HG03439 (cell line): ENCODE measurements around the gene KLK13.

Experiments
- ATAC-seq: cut with Tn5 transposase; IDR thresholded peaks from one replicate; pipeline ENCODE4 v1.9.1; 2021; ENCODE audit warnings: mild to moderate bottlenecking, moderate library complexity; ENCODE audit not compliant: unreplicated experiment

The KLK13 gene

DNA sequence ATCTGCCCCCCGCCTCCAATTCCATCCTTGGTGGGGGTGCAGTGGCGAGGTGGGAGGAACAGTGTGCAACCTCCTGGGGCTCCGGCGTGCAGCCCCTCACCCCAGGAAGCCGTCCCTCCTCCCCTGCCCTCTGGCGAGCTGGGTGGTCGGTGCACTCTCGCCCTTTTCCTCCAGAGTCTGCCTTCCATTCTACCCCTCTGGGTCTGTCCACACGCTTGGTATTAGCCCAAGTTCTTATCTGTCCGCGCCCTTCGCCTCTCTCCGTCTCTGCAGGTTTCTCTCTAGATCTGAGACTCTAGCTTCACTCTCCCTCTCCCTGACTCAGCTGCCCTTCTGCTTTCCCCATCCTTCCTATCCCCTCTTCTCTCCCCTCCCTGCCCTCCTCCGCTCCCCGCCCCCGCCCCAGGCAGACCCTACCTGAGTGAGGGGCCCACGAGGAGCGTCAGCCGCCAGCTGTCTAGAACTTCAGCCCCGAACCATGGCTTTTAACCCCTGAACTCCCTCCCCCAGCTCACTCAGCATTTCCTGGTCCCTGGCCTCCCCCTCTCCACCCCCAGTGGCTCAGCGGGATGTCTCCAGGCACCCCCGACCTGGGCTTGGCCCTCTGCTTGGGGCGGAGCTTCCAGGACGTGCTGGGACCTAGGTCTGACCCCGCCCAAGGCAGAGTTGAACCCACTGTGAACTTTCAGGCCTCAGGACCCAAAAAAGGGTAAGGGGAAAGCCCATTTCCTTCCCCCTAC, 499 bp upstream of the KLK13 start:
- ATAC-seq: no peak

DNA sequence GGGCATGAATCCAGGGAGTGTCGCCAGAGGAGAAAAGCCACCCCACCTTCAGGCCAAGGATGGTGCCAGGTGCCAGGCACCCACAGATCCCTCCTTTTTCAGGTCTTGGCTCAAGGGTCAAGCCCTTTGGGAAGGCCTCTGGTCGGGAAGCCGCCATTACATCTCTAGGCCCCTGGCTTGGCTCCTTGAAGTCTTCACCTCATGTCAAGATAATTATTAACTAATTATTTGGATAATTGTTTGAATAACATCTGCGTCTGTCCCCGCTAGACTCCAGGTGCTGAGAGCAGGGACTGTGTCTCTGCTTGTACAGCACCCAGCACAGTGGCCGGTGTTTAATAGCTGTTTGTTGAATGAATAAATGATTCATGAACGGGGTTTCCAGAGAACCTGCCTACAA, 1.2 kb downstream of the KLK13 start:
- no peak for ATAC-seq

DNA sequence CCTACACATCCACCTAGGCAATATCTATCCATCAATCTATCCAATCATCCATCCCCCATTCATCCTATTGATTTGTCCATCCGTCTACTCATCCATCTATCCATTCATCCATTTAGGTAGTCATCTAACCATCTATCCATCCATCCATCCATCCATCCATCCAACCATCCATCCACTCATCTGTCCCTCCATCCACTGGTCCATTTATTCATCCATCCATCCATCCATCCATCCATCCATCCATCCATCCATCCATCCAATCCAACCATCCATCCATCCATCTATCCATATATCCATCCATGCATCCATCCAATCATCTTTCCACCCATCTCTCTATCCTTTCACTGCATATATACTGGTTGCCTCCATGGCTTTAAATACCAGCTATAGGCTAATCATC, 3.9 kb downstream of the KLK13 start:
- ATAC-seq: no peak

DNA sequence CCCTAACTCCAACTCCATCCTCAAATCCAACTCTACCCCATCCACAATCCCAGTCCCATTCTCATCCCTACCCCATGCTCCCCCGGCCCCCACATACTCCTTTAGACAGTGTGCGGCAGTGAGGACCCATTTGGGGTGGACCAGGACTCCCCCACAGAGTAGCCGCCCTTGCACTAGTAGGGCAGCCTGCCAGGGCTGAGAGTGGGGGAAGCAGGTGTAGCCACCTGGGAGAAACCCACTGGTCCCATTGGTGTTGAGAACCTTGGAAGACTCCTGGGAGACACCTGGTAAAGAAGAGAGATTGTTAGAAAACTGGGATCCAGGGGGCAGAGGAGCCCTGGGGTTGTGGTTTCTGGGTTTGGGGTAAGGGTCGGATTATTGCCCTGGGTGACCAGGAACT, 4.6 kb downstream of the KLK13 start:
- ATAC-seq: no peak

DNA sequence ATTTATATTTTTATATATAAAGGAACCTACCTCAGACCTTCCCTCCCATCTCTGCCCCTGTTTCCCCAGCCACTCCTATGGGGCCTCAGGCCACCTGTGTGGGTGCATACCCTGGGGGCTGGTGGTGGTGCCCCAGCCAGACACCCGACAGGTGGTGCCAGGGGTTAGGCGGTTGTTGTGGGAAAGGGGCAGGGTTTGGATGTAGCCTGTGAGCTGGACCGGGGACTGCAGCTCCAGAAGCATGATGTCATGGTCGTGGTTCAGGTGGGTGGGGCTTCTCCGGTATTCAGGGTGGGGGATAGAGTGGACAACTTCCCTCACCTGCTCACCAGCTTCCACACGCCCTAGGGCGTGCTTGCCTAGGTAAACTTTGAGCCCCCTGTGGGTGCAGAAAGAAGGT, 5.2 kb downstream of the KLK13 start:
- no peak for ATAC-seq

DNA sequence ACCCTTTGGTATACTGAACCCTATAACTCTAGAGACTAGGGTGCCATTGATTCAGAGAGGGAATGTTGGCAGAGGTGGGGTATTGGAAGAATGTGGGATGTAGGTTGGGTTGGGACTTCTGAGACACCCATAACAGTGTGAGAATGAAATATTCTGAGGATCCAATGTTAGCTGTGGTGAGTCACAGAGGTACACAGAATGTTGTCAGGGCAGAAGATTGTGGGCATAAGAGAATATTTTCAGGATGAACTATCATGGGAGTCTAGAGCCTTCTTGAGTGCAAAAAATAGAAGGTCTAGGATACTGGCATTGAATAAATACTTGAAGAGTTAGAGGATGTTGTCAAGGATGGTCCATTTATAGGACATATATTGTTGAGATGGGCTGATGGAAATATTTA, 9.0 kb downstream of the KLK13 start:
- no peak for ATAC-seq

DNA sequence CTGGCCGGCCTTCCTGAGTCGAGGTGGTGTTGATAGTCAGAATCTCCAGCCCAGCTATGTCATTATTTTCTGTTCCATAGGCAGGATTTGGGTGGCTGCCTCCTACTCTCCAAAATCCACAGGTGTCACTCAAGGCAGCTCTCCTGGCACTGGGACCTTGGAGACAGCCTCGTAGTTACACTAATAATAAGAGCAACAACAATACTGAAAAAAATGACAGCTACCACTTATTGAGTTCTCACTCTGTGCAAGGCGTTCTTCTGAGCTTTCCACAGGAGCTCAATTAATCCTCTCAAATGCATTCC, 17.9 kb downstream of the KLK13 start:
- ATAC-seq: no peak

DNA sequence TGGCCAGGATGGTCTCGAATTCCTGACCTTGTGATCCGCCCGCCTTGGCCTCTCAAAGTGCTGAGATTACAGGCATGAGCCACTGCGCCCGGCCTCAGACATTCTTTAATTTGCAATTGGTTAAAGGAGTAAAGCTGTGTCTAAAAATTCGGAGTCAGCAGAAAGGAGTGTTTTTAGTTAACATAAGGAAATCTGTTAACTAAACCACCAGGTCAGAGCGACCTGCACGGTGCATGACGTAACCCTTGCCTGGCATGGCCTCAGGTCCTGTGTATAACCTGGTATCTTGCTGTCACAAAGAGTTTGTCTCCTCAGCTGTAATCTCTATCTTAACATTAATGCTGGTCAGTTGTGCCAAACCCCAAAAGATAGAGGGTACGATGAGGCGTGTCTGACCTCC, 20.6 kb downstream of the KLK13 start:
- no peak for ATAC-seq

DNA sequence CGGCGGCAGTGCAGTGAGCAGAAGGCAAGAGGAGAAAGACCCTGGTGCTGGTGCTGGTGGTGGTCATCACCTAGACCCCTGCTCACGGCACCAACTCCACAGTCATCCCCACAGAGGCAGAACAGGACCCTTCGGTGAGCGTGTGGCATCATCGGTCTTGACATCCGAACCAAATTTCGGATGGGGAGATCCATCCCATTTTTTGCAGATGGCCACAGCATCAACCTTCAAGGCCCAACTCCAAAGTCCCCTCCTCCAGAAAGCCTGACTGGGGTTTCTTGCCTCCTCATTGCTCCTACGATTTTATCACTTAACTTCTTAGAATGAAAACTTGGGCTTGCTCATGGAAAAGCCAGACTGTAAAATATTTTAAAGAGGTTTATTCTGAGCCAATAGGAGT, 21.4 kb downstream of the KLK13 start:
- no peak for ATAC-seq

DNA sequence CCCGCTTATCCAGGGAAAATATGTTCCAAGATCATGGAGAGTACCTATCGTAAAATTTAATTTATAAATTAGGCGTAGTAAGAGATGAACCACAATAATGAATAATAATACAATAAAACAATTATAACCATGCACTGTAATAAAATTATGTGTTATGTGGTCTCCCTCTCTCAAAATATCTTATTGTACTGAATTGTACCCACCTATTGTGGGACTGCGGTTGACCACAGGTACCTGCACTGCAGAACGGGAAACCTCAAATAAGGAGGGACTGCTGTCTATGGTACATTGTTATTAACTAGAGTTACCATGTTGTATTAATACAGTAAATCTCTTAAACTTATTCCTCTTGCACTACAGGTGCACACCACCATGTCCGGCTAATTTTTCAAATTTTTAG, 24.7 kb downstream of the KLK13 start:
- no peak for ATAC-seq

DNA sequence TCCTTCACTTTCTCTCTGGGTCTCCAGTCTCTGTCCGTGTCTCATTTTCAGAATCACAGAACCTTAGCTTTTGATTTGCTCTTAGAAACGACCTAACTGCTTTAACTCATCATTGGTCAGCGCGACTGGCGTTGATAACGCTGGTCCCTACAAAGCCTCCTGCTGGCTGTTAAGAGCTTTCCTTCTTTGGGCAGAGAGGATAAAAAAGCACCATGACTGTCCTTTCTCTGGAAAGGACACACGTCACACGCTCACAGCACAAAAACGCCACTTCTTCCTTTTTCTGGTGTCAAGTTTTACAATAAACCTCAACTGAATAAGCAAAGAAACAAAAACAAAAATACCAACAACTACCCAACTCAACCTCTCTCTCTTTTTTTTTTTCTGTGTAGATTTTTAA, 28.4 kb downstream of the KLK13 start:
- ATAC-seq: no peak

DNA sequence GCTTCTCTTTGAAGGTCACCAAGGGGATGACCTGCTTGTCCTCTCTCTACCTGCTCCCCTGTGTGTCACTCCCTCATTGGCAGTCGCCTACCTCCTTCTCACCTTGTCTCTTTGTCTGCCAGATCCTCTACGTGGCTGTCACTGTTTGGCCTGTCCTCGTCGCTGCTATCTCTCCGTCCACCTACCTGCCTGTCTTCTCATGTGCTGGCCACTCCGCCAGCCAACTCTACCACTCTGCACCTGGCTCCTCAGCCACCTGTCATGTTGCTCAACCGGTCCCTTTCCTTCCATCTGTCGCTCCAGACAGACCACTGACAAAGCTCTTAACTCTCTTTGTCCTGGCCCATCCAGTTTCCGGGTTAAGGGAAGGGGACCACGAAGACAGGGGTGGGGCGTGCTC, 30.2 kb downstream of the KLK13 start, which contains the start of gene KLK12:
TSS of gene KLK12 (minus strand) at position 299 of the 400 bp plus-strand sequence. CDS start 381 bp downstream, outside the sequence.
- no peak for ATAC-seq

DNA sequence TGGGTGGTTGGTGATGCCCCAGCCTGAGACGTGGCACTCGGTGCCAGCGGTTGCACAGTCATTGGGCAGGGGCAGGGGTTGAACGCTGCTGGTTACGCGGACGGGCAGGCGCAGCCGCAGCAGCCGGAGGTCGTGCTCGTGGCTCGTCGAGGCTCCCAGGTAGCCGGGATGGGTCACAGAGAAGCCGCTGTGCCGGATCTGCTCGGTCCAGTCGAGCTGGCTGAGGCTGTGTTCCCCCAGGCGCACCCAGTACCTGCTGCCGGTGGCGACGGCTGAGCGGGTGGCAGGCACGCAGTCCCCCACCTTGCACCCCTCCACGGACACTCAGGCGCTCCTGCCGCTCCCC, 33.0 kb downstream of the KLK13 start:
- ATAC-seq: no peak

DNA sequence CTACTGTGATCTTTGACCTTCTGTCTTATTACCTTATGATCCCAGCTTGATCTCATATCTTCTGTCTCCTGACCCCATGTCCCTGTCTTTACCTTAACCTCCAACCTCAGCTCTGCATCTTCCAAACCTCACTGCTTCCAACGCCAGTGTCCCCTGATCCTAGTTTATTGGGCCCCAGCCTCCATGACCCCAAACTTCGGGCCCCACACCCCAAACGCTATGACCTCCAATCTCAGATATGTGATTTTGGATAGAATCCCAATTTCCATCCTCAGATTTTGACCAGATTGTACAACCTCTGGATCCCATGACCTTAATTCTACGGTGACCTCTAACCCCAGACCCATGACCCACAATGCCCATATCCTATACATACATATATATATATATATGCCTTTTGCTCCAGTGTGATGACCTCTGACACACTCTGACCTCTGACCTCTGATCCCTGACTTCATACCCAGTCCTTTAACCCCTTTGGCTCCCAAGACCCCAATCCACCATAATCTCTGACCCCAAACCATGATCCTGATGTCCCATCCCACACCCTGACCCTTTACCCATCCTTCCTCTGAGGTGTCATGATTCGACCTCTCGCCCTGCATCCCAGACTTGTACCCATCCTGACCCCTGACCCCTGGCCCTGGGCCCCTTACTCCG, 33.5 kb downstream of the KLK13 start:
- ATAC-seq: no peak

DNA sequence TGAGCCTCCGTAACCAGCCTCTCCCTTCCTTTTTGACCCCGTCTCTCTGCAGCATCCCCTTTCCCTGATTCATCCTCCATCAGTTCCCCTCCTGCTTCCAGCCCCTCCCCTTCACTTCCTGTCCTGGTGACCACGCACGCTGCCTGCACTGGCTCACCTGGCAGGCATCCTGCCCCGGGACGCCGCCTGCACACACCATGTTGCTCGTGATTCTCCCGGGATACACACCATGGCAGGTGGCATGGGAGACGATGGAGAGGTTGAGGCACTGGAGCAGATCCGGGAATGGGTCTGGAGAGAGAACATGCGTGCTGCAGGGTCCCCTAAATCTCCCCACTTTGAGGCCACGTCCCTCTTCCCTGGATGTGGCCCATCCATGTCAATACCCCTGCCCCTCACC, 34.3 kb downstream of the KLK13 start:
- no peak for ATAC-seq

DNA sequence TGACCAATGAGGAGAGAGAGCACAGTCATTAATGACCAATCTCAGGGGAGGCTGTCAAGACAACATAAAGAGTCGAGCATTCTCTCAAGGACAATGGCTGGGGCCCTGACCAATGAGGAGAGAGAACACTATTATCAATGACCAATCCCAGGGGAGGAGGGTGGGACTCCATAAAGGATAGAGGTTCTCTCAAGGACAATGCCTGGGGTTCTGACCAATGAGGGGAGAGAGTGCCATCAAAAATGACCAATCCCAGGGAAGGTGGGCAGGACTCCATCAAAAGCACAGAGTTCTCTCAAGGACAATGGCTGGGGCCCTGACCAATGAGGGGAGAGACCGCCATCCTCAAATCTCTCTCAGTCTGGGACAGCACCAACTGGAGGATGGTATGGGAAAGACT, 35.2 kb downstream of the KLK13 start:
- ATAC-seq: no peak

DNA sequence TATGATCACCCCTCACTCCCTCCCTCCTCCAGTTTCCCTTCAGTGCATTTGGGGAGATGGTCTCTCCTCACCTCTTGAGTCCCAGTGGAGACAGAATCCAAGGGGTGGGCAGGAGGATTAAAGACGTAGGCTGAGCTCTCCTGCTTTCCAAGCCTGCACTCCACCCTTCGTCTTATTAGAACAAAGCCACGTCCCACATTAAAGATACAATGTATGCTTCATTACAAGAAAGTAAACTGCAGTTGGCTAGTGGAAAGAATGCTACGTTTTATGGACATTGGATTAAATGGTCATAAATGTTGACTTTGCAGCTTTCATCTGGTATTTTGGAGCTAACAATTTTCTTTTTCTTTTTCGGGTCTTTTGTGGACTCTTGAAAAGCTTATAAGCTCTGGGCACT, 37.0 kb downstream of the KLK13 start:
- no peak for ATAC-seq

DNA sequence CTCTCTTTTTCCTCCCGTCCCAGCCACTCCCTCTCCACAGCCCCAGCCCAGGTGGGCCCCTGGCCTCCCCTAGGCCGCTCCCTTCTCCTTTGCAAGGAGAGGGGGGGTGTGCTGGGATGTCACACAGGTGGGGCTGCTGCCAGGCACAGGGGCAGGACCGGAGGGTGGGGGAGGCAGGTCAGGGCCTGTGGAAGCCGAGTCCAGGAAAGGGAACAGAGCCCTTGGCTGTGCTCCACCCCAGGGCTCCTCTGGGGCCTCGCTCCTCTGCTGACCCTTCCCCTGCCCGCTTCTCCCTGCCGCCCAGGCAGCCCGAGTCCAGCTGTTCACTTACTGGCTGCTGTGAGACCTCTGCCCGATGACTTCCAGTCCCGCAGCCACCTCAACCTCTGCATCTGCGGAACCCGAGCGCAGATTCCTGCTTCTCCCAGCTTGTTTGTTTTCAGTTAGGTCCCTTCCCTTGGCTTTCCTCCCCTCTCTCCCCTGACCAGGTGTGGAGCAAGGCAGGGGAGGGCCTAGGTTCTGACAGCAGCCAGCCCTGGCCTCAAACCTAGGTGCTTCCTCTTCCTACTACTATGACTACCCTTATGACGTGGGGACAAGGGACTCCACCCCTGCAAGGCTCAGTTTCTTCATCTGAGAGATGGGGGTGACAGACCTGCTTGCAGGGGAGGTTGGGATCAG, 37.6 kb downstream of the KLK13 start:
- ATAC-seq: no peak

DNA sequence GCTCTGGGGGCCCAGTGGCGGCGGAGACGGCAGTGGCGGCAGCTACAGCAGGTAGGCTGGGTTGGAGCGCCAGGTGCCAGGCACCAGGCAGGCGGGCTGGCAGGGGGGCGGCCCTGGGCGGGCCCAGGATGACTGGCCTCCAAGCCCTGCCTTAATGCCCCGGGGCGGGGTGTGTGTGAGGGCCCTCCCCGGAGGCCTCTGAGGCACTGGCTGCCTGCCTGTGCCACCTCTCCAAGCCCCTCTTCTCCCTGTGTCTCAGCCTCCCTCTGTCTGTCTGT, 38.4 kb downstream of the KLK13 start, which contains the start of gene KLK11:
TSS of gene KLK11 (minus strand) at position 63 of the 278 bp plus-strand sequence. CDS start 985 bp downstream, outside the sequence.
- ATAC-seq: no peak

DNA sequence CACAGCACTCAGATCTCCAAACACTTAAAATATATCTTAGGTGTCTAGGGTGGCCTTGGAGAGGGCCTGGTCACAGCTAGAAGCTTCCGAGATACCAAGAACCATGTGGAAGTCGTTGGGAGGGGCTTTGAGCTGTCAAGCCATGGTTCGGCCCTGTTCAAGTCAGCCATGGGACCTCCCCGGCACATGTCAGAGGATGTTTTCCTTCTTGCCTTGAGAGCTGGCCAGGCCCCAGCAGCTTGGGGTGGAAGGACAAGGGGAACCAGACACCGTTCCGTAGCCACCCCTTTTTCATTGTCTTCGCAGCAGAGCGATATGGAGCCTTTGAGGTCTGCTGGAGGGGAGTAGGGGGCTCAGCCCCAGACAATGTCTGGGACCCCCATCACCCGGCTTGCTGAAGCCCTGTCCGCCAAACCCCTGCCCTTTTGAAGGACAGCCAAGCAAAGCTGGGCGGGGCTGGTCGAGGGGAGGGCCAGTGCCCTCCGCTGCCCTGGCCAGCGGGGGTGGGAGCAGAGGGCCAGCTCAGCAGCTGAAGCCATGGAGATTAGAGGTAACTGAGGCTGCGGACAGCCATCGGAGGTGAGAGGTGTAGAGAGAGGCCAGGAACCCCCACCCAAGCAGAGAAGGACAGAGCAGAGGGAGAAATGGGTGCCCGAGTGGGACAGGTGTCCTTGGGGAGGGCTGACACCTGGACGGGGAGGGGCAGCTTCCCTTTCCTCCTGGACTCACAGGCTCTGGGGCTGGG, 38.9 kb downstream of the KLK13 start:
- no peak for ATAC-seq

DNA sequence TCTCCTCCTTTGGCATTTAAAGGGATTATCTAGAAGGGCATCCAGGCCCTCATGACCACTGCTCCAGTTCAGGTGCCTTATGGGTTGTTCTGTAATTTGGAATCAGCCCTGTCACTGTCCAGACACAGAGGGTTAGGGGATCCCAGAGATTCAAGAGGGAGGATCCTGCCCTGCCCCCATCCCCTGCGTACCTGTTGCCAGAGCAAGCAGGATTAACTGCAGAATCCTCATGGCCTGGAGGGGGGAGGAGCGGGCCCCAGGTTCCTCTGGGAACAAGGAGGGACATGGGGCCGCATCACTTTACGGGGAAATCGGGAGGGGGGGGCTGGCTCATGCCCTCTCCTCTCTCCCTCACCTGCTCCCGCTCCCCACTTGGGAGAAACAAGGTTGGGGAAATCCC, 39.5 kb downstream of the KLK13 start:
- ATAC-seq: no peak

DNA sequence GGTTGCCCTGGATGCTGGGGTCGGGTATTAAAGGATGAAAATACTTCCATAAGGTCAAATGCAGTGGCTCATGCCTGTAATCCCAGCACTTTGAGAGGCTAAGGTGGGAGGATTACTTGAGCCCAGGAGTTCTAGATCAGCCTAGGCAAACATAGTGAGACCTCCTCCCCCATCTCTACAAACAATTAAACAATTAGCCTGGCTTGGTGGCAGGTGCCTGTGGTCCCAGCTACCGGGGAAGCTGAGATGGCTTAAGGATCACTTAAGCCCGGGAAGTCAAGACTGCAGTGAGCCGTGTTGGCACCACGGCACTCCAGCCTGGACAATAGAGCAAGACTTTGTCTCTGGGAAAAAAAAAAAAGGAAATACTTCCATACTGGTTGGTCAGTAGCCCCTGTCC, 40.0 kb downstream of the KLK13 start:
- no peak for ATAC-seq
